ENCODE results near the gene NELFE. TPM values are rescaled to one million over a fixed set of nuclear protein-coding genes. Genes with fewer than 3 reads are reported as not detected.
A peak's percentile ranks its signal among the peaks of the same experiment; 100 is the strongest.
"Not testable (repeated sequence)": the region's sequence is repeated elsewhere in the genome, so short reads cannot be mapped to it uniquely, and the experiment has no call there.

Gene NELFE
- total RNA-seq, 4 donors from 2014 or later = 45.4 to 59.7 (median 50.2) TPM

GRCh38 chr6:31980998-31981397, 22.2 kb upstream of the NELFE start:
- not testable (repeated sequence) for H3K4me3 ChIP-seq, H3K4me1 ChIP-seq, H3K27me3 ChIP-seq, H3K9me3 ChIP-seq, H3K27ac ChIP-seq, DNase-seq
- peaks cover 0 to 11% (median 0%) of the 10 kb centered on the region in 3 donors for H3K36me3 ChIP-seq

GRCh38 chr6:31980195-31980876, 21.6 kb upstream of the NELFE start:
- DNase-seq = peak in 1 of 3 donors; percentile 11
- H3K4me1 ChIP-seq = not testable (repeated sequence)

GRCh38 chr6:31979238-31979898, 20.6 kb upstream of the NELFE start:
- Histone ChIP-seq H3K27ac (no peak overlapping the region), H3K4me3 (no peak overlapping the region), H3K27me3 (no peaks in the 10 kb centered on the region), H3K4me1 (no peaks in the 10 kb centered on the region), H3K36me3 (peaks cover 0 to 11% (median 0%) of the 10 kb centered on the region in 3 donors), H3K9me3 (no peaks in the 10 kb centered on the region)
- DNase-seq = no peak
- no peak for TF ChIP-seq CTCF (IDR thresholded peaks at IDR 0.05)
- no peak for TF ChIP-seq POLR2A (IDR thresholded peaks at IDR 0.05)

More at GRCh38 chr6:31980195-31980876, 21.6 kb upstream of the NELFE start:
- not testable (repeated sequence) for H3K9me3 ChIP-seq, H3K4me3 ChIP-seq, H3K27me3 ChIP-seq, H3K27ac ChIP-seq
- H3K36me3 ChIP-seq = peaks cover 0 to 11% (median 0%) of the 10 kb centered on the region in 3 donors

GRCh38 chr6:31978831-31979230, 20.1 kb upstream of the NELFE start:
- no peak for DNase-seq
- Histone ChIP-seq H3K9me3 (no peaks in the 10 kb centered on the region), H3K36me3 (peaks cover 0 to 11% (median 0%) of the 10 kb centered on the region in 3 donors), H3K27me3 (no peaks in the 10 kb centered on the region), H3K27ac (no peak overlapping the region), H3K4me1 (no peaks in the 10 kb centered on the region), H3K4me3 (no peak overlapping the region)
- TF ChIP-seq CTCF (IDR thresholded peaks at IDR 0.05) (no peak), POLR2A (IDR thresholded peaks at IDR 0.05) (no peak)

- Histone ChIP-seq H3K9me3 (no peaks in the 10 kb centered on the region), H3K27ac (no peak overlapping the region), H3K4me1 (peaks cover 0 to 8% (median under 1%) of the 10 kb centered on the region in 4 donors), H3K36me3 (peaks cover 0 to 11% (median 0%) of the 10 kb centered on the region in 3 donors), H3K27me3 (no peaks in the 10 kb centered on the region), H3K4me3 (no peak overlapping the region)
- DNase-seq = no peak
- no peak for TF ChIP-seq CTCF (IDR thresholded peaks at IDR 0.05)
- TF ChIP-seq POLR2A (IDR thresholded peaks at IDR 0.05) = no peak
Measured at GRCh38 chr6:31977816-31978431, 19.2 kb upstream of the NELFE start.

GRCh38 chr6:31976065-31976464, 17.3 kb upstream of the NELFE start:
- Histone ChIP-seq H3K36me3 (peaks cover 0 to 11% (median 0%) of the 10 kb centered on the region in 3 donors), H3K4me1 (peaks cover 0 to 16% (median 8%) of the 10 kb centered on the region in 4 donors)
- not testable (repeated sequence) for DNase-seq, H3K4me3 ChIP-seq, H3K27me3 ChIP-seq, H3K9me3 ChIP-seq, H3K27ac ChIP-seq

Measured in Peyer's patch (tissue), 4 donors.